ENCODE measurements around the gene ZFHX3. TPM values are rescaled to one million over a fixed set of nuclear protein-coding genes. Genes with fewer than 3 reads are reported as not detected.

ZFHX3 gene
- total and polyA plus RNA-seq, 2 donors (not counting 1 experiment from before 2014, with no cell fraction given) = 0.54 to 6.6 TPM

GRCh38 chr16:73000907-73001521, 46.9 kb downstream of the ZFHX3 start:
- Histone ChIP-seq H3K79me2 (ENCODE audit: control insufficient read depth, insufficient read depth, low read length) (no peaks in the 10 kb centered on the region), H3K9me3 (ENCODE audit: control extremely low read depth in 1 of 3, control insufficient read depth in 2 of 3, insufficient read depth in 1 of 3, low read length in 2 of 3) (peaks cover 0 to 23% (median 8%) of the 10 kb centered on the region in 3 donors), H4K20me1 (ENCODE audit: control insufficient read depth, insufficient read depth, low read length, poor library complexity, severe bottlenecking) (no peaks in the 10 kb centered on the region), H3K36me3 (replicated peaks in 1 of 2; ENCODE audit: control extremely low read depth in 1 of 2, control insufficient read depth in 1 of 2, extremely low read depth in 1 of 2, insufficient read depth in 2 of 2, low read length in 1 of 2) (no peaks in the 10 kb centered on the region), H3K27ac (ENCODE audit: low read length in 2 of 2) (no peak overlapping the region), H3K4me2 (replicated peaks; ENCODE audit: low read depth, low read length, poor library complexity, severe bottlenecking) (no peak overlapping the region), H2AFZ (ENCODE audit: insufficient read depth, low read depth, low read length, poor library complexity, severe bottlenecking) (no peak overlapping the region), H3K4me3 (ENCODE audit: control extremely low read depth in 1 of 5, extremely low read depth in 1 of 5, insufficient read depth in 1 of 5, low read depth in 2 of 5, low read length in 4 of 5) (no peak overlapping the region), H3K4me1 (ENCODE audit: control insufficient read depth in 2 of 2, insufficient read depth in 2 of 2, low read length in 2 of 2) (no peaks in the 10 kb centered on the region), H3K27me3 (replicated peaks in 1 of 4; ENCODE audit: control extremely low read depth in 1 of 4, control insufficient read depth in 3 of 4, insufficient read depth in 4 of 4, low read length in 3 of 4) (no peaks in the 10 kb centered on the region), H3K9ac (ENCODE audit: low read length) (no peak overlapping the region)
- Mint-ChIP-seq H3K4me3 (no peak overlapping the region), H3K4me1 (no peaks in the 10 kb centered on the region), H3K27ac (no peak overlapping the region), H3K9me3 (ENCODE audit: insufficient read depth) (peaks cover 7% of the 10 kb centered on the region), H3K27me3 (no peaks in the 10 kb centered on the region)
- 88% methylated on average over 4 of the region's 7 CpGs for WGBS (ENCODE audit: insufficient coverage)
- ATAC-seq (ENCODE audit: low read depth) = no peak
- POLR2A ChIA-PET = no interaction called here
- intact Hi-C loops (cut with micrococcal nuclease) = no loop called here
- DNase-seq = no peak
- CTCF ChIA-PET = no interaction called here
- no peak for TF ChIP-seq CTCF (IDR thresholded peaks at IDR 0.05)
- TF ChIP-seq EZH2 (IDR thresholded peaks at IDR 0.05; ENCODE audit: borderline replicate concordance, insufficient read depth, low read depth, low read length, poor library complexity, severe bottlenecking) = no peak

DNA sequence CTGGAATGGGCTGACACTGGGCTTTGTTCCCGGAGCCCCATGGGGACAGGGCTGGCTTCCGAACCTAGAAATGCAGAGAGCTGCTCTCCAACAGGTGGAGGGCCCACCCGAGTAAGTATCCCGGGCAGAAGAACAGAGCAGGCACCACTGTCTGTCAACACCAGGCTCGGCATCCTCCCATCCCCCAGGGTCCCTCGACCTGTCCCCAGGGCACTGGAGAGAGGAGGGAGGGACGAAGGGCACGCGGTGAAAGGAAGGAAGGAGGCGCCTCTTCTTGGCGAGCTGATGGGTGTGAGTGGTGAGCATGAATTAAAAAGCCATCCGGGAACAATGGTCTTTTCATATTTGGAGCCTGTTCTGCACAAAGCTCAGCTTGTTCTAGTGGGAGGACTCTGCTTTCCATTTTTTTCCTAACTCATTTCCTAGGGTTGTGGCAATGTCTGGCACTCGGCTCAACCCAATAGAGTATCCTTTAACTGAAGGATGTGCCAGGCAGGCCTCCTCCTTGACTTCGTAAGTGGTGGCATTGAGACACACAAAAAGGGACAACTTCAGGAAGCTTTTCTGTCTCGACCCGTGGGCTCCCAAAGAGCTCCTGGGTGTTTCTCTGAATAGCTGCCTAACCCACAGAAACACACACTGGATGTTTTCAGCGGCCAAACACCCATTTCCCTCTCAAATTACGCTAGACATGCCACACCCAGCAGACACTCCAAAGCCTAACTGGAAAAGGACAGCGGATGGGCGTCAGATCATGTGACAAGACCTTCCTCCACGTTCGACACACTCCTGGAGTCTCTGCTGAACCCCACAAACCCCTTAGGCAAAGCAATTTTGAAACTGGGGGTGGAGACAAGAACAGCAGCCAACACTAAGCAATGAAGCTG, 47.7 kb downstream of the ZFHX3 start:
- Mint-ChIP-seq H3K4me3 (no peak overlapping the region), H3K9me3 (ENCODE audit: insufficient read depth) (peaks cover 7% of the 10 kb centered on the region), H3K4me1 (no peaks in the 10 kb centered on the region), H3K27ac (no peak overlapping the region), H3K27me3 (no peaks in the 10 kb centered on the region)
- no peak overlapping the region for H3K4me3 ChIP-seq (ENCODE audit: control extremely low read depth in 1 of 5, extremely low read depth in 1 of 5, insufficient read depth in 1 of 5, low read depth in 2 of 5, low read length in 4 of 5)
- H3K27me3 ChIP-seq (replicated peaks in 1 of 4; ENCODE audit: control extremely low read depth in 1 of 4, control insufficient read depth in 3 of 4, insufficient read depth in 4 of 4, low read length in 3 of 4) = no peaks in the 10 kb centered on the region
- H3K9me3 ChIP-seq (ENCODE audit: control extremely low read depth in 1 of 3, control insufficient read depth in 2 of 3, insufficient read depth in 1 of 3, low read length in 2 of 3) = peaks cover 0 to 23% (median 8%) of the 10 kb centered on the region in 3 donors
- no peak overlapping the region for H3K9ac ChIP-seq (ENCODE audit: low read length)
- no peaks in the 10 kb centered on the region for H3K79me2 ChIP-seq (ENCODE audit: control insufficient read depth, insufficient read depth, low read length)
- TF ChIP-seq CTCF (IDR thresholded peaks at IDR 0.05) = no peak
- no peak for TF ChIP-seq EZH2 (IDR thresholded peaks at IDR 0.05; ENCODE audit: borderline replicate concordance, insufficient read depth, low read depth, low read length, poor library complexity, severe bottlenecking)
- H3K36me3 ChIP-seq (replicated peaks in 1 of 2; ENCODE audit: control extremely low read depth in 1 of 2, control insufficient read depth in 1 of 2, extremely low read depth in 1 of 2, insufficient read depth in 2 of 2, low read length in 1 of 2) = no peaks in the 10 kb centered on the region
- ATAC-seq (ENCODE audit: low read depth) = no peak
- no peaks in the 10 kb centered on the region for H3K4me1 ChIP-seq (ENCODE audit: control insufficient read depth in 2 of 2, insufficient read depth in 2 of 2, low read length in 2 of 2)
- 81% methylated on average over 18 of the region's 22 CpGs for WGBS (ENCODE audit: insufficient coverage)
- DNase-seq = no peak
- no peak overlapping the region for H3K27ac ChIP-seq (ENCODE audit: low read length in 2 of 2)
- H2AFZ ChIP-seq (ENCODE audit: insufficient read depth, low read depth, low read length, poor library complexity, severe bottlenecking) = no peak overlapping the region
- intact Hi-C loops (cut with micrococcal nuclease) = no loop called here
- CTCF ChIA-PET = no interaction called here
- POLR2A ChIA-PET = no interaction called here
- no peaks in the 10 kb centered on the region for H4K20me1 ChIP-seq (ENCODE audit: control insufficient read depth, insufficient read depth, low read length, poor library complexity, severe bottlenecking)
- no peak overlapping the region for H3K4me2 ChIP-seq (replicated peaks; ENCODE audit: low read depth, low read length, poor library complexity, severe bottlenecking)

All from B cell (primary cell).